NCI-H1417 (cell line): Measurements from ENCODE around the gene SLC38A4.
"Not testable (repeated sequence)": the region's sequence is repeated elsewhere in the genome, so short reads cannot be mapped to it uniquely, and the experiment has no call there.

Source experiments
- DNase-seq, 3 experiments: peaks; one replicate each; lab custom pipeline; 2025; lab: John Stamatoyannopoulos, UW

SLC38A4 gene

DNA sequence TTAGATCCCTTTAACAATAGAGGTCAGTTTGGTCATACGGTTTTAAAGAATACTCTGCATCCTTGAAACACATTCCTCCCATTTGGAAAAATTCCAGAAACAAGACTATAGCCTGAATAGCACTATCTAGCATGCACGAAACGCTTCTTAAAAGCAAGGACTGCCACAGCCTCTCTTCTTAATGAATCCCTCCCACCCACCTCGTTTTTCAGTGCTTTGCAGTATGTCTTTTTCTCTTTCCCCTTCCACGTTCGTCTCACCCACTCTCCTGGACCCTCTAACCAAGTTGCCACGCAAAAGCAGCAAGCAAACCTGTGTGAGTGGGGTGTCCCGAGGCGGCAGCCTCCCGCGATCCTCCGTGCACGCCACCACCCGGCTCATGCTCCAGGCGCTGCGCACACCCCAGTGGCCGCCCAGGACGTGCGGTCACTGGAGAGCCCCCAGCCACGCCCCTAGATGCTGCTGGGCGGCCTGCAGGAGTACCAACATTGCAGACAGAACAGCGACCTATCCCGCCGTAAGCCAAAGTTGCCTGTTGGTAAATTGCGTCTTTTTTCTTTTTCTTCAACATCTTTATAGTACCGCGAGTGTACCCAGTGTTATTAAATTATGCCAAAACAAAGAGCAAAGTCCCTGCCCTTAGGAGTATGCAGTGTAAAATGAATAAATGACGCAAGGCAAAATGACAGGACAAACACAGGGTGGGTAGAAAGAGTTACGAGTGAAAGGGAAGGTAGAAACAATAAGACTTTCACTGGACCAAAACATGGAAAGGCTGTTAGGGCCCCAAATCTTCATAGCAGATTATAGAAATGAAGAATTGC, at the start of gene SLC38A4:
SLC38A4 (minus strand) TSS at position 407 of the 824 bp plus-strand sequence. CDS start 32,926 bp downstream, outside the sequence.
- DNase-seq: peak in 1 of 3 experiments; percentile 50

DNA sequence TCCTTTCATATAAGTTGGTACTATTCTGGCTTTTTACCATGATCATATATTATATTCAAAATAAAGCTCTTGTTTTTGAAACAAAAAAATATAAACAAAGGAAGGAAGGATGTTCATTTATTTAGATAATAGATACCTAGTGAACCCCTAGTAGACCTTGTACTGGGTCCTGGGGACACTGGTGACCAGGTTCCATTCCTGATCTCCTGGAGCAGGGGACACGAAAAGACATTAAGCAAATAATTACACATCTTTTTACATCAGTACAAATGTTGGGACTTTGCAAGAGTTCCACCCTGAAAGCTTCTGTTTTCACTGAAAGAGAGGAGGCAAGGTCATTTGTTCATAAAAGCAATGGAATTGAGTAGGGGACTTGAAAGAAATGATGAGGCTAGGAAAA, 49.3 kb upstream of the SLC38A4 start:
- no peak for DNase-seq

DNA sequence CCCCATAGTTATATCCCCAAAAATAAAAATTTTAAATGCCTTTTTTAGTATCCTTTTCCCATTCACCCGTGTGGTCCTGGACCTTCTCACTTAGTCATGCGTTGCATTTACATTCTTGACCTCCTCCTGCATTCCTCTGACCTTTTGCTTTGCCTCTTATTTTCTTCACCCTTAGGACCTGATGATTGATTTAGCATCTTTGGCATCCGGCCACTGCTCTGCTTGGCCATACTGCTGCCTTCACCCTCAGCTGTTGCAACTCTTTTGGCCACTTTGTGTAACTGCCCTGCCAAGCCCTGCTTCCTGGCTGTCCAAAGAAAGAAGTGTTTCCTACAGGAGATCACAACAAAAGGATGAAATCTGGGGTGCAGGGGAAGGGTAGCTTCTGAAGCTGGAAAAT, 48.8 kb upstream of the SLC38A4 start:
- no peak for DNase-seq

GRCh38 chr12:46872135-46872534, 46.3 kb upstream of the SLC38A4 start:
- no peak for DNase-seq

- DNase-seq: no peak
These were observed 39.5 kb upstream of the SLC38A4 start for GRCh38 chr12:46865311-46865710.

- DNase-seq: no peak
These were observed 32.6 kb upstream of the SLC38A4 start for GRCh38 chr12:46858368-46858767.

DNA sequence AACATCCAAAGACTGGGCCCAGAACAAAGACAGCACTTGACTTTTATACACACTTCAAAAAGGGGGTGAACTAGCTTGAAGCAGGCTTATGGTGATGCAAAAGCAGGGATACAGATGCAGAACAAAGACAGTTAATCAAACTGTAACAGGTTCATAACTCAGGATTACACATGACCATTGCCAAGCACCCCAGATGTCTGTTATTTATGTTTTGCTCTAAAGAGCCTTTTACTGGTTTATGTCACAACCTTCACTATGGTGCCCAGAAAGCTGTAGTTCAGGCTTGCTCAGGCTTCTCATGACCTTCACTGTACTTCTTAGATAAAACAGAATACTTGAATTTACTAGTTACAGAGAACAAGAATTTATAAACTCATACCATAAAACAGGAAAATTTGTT, 31.7 kb upstream of the SLC38A4 start:
- DNase-seq: no peak

- DNase-seq: no peak
These were observed 30.0 kb upstream of the SLC38A4 start for GRCh38 chr12:46855760-46856159.

DNA sequence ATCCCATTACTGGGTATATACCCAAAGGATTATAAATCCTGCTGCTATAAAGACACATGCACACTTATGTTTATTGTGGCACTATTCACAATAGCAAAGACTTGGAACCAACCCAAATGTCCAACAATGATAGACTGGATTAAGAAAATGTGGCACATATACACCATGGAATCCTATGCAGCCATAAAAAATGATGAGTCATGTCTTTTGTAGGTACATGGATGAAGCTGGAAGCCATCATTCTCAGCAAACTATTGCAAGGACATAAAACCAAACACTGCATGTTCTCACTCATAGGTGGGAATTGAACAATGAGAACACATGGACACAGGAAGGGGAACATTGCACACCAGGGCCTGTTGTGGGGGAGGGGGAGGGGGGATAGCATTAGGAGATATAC, 28.4 kb upstream of the SLC38A4 start:
- DNase-seq: not testable (repeated sequence)

- DNase-seq: not testable (repeated sequence)
These were observed 23.0 kb upstream of the SLC38A4 start for GRCh38 chr12:46848792-46849191.

GRCh38 chr12:46847001-46847400, 21.2 kb upstream of the SLC38A4 start:
- no peak for DNase-seq

GRCh38 chr12:46843811-46844210, 18.0 kb upstream of the SLC38A4 start:
- no peak for DNase-seq

DNA sequence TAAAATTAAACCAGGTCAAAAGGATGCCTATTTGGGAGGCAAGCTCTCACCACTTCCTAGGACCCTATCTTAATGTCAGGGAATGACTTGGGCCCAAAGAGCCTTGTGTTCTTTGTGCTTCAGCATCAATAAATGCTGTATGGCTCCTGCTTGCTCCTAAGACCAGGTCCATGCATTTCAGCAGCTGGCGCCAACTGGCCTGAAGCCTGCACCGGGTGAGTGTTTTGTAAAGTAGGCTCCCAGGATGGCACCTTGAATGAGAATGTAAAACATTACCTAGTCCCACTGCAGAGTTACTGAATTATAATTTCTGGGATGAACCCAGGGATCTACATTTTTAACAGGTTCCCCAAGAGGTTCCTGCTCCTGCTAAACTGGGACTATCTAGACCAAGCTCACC, 16.1 kb upstream of the SLC38A4 start:
- no peak for DNase-seq

DNA sequence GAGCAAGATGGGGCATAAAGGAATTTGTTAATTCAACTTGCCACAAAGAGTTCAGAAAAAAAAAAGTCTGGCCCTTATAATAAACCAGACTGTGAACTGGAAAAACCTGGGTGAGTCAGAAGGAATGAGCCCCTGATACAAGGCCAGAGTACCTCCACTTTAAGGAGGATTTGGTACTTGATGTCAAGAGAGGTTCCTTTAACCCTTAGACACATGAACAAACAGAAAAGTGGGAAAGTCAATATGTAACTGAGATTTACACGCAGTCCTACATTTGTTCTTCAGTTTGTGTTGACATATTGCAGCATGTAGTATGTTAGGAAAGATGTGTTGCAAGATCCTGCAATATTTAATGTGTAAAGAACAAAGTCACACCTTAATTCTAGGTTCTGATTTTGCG, 14.2 kb upstream of the SLC38A4 start:
- no peak for DNase-seq

DNA sequence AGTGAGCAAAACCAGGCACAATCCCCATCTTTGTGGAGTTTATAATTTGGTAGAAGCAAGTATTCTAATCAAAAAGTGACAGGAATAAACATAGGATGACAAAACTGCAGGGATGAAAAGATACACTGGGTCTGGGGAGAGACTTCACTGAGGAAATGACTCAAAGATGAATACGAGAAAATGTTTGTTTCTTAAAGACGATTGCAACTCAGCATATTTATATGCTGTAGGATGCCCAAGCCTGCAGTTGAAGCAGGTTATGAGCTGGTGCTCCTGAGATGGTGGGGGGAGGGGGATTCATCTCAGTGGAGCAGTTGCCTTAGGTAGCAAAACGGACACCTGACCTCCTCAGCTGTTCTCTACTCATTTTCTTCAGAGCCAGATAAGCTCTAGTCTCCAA, 13.4 kb upstream of the SLC38A4 start:
- DNase-seq: no peak

GRCh38 chr12:46835785-46836184, 10.0 kb upstream of the SLC38A4 start:
- no peak for DNase-seq

- no peak for DNase-seq
These were observed 6.4 kb upstream of the SLC38A4 start for GRCh38 chr12:46832130-46832704.

- DNase-seq: no peak
These were observed 5.7 kb upstream of the SLC38A4 start for GRCh38 chr12:46831335-46832129.

DNA sequence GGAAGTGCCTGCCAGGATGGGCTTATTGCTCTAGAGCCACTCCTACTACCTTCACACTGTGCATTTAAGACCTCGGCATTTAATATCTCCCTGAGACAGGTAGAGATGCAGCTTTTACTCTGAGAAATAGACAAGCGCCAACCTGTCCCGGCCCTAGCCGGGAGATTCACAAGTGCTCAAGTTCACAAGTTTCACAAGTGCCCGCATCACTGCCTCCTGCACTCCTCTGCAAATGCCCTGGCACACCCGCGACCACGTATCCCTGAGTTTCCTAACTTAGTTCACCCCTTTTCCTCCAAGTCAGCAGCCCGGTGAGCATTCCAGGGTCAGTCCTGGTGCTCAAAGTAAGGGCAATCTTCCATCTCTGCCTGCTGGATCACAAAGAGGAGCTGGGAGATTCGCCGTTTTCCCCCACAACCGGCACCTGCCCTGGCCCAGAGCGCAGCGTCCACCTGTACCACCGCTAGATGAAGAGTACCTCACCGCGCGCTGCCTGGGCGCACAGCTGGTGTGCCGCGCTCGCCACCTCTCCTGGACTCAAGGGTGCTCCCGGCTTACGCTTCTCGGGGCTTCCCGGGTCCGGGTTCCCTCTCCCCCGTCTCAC, 5.0 kb upstream of the SLC38A4 start:
- DNase-seq: no peak

GRCh38 chr12:46824709-46825108, 1.1 kb downstream of the SLC38A4 start:
- peak in 2 of 3 experiments; percentile 51 to 78 for DNase-seq

DNA sequence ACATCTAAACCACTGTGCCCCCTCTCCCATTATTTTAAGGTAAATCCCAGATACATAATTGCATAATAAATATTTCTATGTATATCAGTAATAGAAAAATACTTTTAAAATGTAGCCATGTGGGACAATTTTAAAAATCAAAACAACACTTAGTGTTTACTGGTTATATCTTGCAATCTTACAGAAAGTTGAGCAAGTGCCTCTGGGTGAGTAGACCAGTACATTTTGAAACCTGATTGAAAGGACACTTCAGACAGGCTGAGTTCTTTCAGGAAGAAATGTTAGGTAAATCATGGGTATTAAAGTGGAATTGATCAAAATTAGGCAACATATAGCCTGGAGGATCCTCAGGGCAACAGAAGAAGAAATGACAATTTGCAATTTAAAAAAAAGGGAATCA, 7.2 kb downstream of the SLC38A4 start:
- no peak for DNase-seq

DNA sequence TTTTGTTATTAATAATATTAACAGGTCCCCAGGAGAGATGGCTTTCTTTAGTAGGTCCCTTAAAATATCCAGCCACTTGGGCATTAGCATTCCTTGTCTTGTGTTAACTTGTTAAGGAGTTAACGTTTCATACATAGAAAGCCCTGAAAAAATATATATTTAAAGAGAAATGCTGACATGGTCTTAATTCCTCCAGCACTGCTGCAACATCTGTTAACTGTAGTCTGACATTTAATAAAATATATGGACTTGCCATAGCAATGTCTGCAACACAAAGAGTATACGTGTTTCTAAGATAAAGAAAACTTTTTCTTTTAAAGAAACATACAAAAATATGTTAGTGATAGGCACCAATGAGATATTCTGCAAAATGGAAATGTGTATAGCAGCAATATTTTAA, 10.0 kb downstream of the SLC38A4 start:
- DNase-seq: no peak
